GM23338 (cell line): ENCODE measurements around the gene NOTCH3.

ENCODE experiments used
- CTCF ChIP-seq, 2 experiments: fragments of 200-600 bp in 1 of 2; sonication (generic) in 1 of 2; conservative IDR thresholded peaks; 2 replicates each; pipeline versions ENCODE4 v1.5.1 to v1.6.1; 2016 to 2017; ENCODE audit warnings: antibody characterized with exemption in 2 of 2, low read depth in 2 of 2, mild to moderate bottlenecking in 2 of 2, moderate library complexity in 1 of 2
- EZH2 ChIP-seq: fragments of 200-600 bp; sonication (generic); IDR thresholded peaks from one replicate; pipeline ENCODE4 v1.8.0; 2017; ENCODE audit warnings: antibody characterized with exemption, mild to moderate bottlenecking, low read depth; ENCODE audit not compliant: unreplicated experiment
- JUNB ChIP-seq: IDR thresholded peaks from one replicate; pipeline ENCODE4 v1.6.1; 2016; ENCODE audit warnings: antibody characterized with exemption; ENCODE audit not compliant: unreplicated experiment
- NANOG ChIP-seq: IDR thresholded peaks from 2 replicates; pipeline ENCODE4 v1.6.1; 2016; ENCODE audit warnings: antibody characterized with exemption, borderline replicate concordance
- POLR2AphosphoS5 ChIP-seq: IDR thresholded peaks from 2 replicates; pipeline ENCODE4 v1.6.1; 2016; ENCODE audit warnings: antibody characterized with exemption, low read depth
- REST ChIP-seq: IDR thresholded peaks from one replicate; pipeline ENCODE4 v1.6.1; 2018; ENCODE audit warnings: antibody characterized with exemption; ENCODE audit not compliant: unreplicated experiment
- ZNF331 ChIP-seq: fragments of 250-450 bp; sonication (Bioruptor Pico); IDR thresholded peaks from 2 replicates; pipeline ENCODE4 v1.5.0; 2020; ENCODE audit warnings: low read depth, mild to moderate bottlenecking, moderate library complexity

- TF ChIP-seq CTCF (conservative IDR thresholded peaks at IDR 0.05; ENCODE audit: low read depth in 2 of 2) (no peak), EZH2 (no peak), POLR2AphosphoS5 (no peak), REST (no peak), JUNB (no peak), NANOG (no peak), ZNF331 (CRISPR knock-in tag) (no peak)
Measured at GRCh38 chr19:15116856-15117255, 83.9 kb downstream of the NOTCH3 start.
